WTC11 (cell line): Measurements from ENCODE around the gene SFTPD. TPM values are rescaled to one million over a fixed set of nuclear protein-coding genes. Genes with fewer than 3 reads are reported as not detected.

Source experiments
- ATAC-seq: fragments of 200-7000 bp; cut with Tn5 transposase; 2 replicates; pipeline ENCODE4 v1.10.0; 2021; ENCODE audit warnings: mild to moderate bottlenecking, moderate library complexity
- CTCF ChIA-PET: fragments of 300-600 bp; sonication (Branson Sonifier 250); formaldehyde crosslinking; loops from one replicate; lab custom pipeline; 2021; ENCODE audit warnings: antibody characterized with exemption; lab: Charles Lee
- POLR2A ChIA-PET: fragments of 350-600 bp; sonication (Branson Sonifier 250); formaldehyde crosslinking; loops from one replicate; lab custom pipeline; 2021; ENCODE audit warnings: antibody characterized with exemption; lab: Charles Lee
- DNase-seq: peaks from one replicate; pipeline ENCODE4 v3.0.0; 2021; ENCODE audit warnings: low spot score
- H3K27ac Mint-ChIP-seq: 2 replicates; pipeline ENCODE4 v1.8.0; 2021; ENCODE audit warnings: mixed read lengths
- H3K27me3 Mint-ChIP-seq: 2 replicates; pipeline ENCODE4 v1.8.0; 2021; ENCODE audit warnings: low read depth, mild to moderate bottlenecking, moderate library complexity, mixed read lengths
- H3K36me3 Mint-ChIP-seq: 2 replicates; pipeline ENCODE4 v1.8.0; 2021; ENCODE audit warnings: mixed read lengths
- H3K4me1 Mint-ChIP-seq: 2 replicates; pipeline ENCODE4 v1.8.0; 2022; ENCODE audit warnings: mixed read lengths
- H3K4me3 Mint-ChIP-seq: 2 replicates; pipeline ENCODE4 v1.8.0; 2021; ENCODE audit warnings: mild to moderate bottlenecking, moderate library complexity, mixed read lengths
- H3K9me3 Mint-ChIP-seq: 2 replicates; pipeline ENCODE4 v1.8.0; 2021; ENCODE audit warnings: mixed read lengths
- AFF4 ChIP-seq: sonication (generic); formaldehyde crosslinking; IDR thresholded peaks from 2 replicates; pipeline ENCODE4 v1.8.1; 2023; ENCODE audit warnings: mild to moderate bottlenecking, missing genetic modification reagents, borderline replicate concordance
- ATF1 ChIP-seq: sonication (generic); formaldehyde crosslinking; IDR thresholded peaks from 2 replicates; pipeline ENCODE4 v1.8.1; 2023; ENCODE audit warnings: mild to moderate bottlenecking, moderate library complexity, missing genetic modification reagents
- ATF6 ChIP-seq: sonication (generic); formaldehyde crosslinking; IDR thresholded peaks from 2 replicates; pipeline ENCODE4 v1.8.1; 2023; ENCODE audit warnings: mild to moderate bottlenecking, missing genetic modification reagents
- CBFB ChIP-seq: sonication (generic); formaldehyde crosslinking; IDR thresholded peaks from 2 replicates; pipeline ENCODE4 v1.8.1; 2022; ENCODE audit warnings: mild to moderate bottlenecking, low read depth, missing genetic modification reagents
- CTCF ChIP-seq: fragments of 200-600 bp; IDR thresholded peaks from 2 replicates; pipeline ENCODE4 v1.8.0; 2022; ENCODE audit warnings: antibody characterized with exemption
- E2F4 ChIP-seq: sonication (generic); formaldehyde crosslinking; IDR thresholded peaks from 2 replicates; pipeline ENCODE4 v1.8.1; 2022; ENCODE audit warnings: low read depth, mild to moderate bottlenecking, moderate library complexity, missing genetic modification reagents, borderline replicate concordance
- ERG ChIP-seq: fragments of 250-450 bp; sonication (Bioruptor Pico); IDR thresholded peaks from 2 replicates; pipeline ENCODE4 v1.8.0; 2021; ENCODE audit warnings: mild to moderate bottlenecking
- FOXP1 ChIP-seq: sonication (generic); formaldehyde crosslinking; IDR thresholded peaks from 2 replicates; pipeline ENCODE4 v1.8.0; 2022; ENCODE audit warnings: missing genetic modification reagents, mild to moderate bottlenecking, moderate library complexity, borderline replicate concordance
- MAX ChIP-seq: sonication (generic); formaldehyde crosslinking; IDR thresholded peaks from 2 replicates; pipeline ENCODE4 v1.8.0; 2022; ENCODE audit warnings: mild to moderate bottlenecking, missing genetic modification reagents
- RELA ChIP-seq: sonication (generic); formaldehyde crosslinking; IDR thresholded peaks from 2 replicates; pipeline ENCODE4 v1.8.1; 2022; ENCODE audit warnings: missing genetic modification reagents, mild to moderate bottlenecking, borderline replicate concordance
- TCF7 ChIP-seq: sonication (generic); formaldehyde crosslinking; IDR thresholded peaks from 2 replicates; pipeline ENCODE4 v1.8.0; 2022; ENCODE audit warnings: mild to moderate bottlenecking, low read depth, missing genetic modification reagents, moderate library complexity
- ZNF425 ChIP-seq: fragments of 250-450 bp; sonication (Bioruptor Pico); conservative IDR thresholded peaks from 2 replicates; pipeline ENCODE4 v1.9.0; 2021; ENCODE audit warnings: mild to moderate bottlenecking
- ZNF512 ChIP-seq: sonication (generic); formaldehyde crosslinking; IDR thresholded peaks from 2 replicates; pipeline ENCODE4 v1.8.1; 2022; ENCODE audit warnings: missing genetic modification reagents, borderline replicate concordance
- total RNA-seq: library from RNA; stranded (reverse); gene quantifications from 3 replicates; pipeline ENCODE4 v1.2.3, GENCODE V29; 2021

Gene SFTPD
- total RNA-seq, 1 experiment from 2014 or later: 0.66 TPM

- H3K9me3 Mint-ChIP-seq: no peaks in the 10 kb centered on the region
- no peaks in the 10 kb centered on the region for H3K4me1 Mint-ChIP-seq
- TF ChIP-seq RELA: no peak
- TF ChIP-seq ZNF512 (CRISPR knock-in tag): no peak
- TF ChIP-seq MAX (CRISPR knock-in tag): no peak
- TF ChIP-seq CTCF: no peak
- TF ChIP-seq AFF4 (CRISPR knock-in tag): no peak
- no peak for TF ChIP-seq FOXP1
- TF ChIP-seq ATF6 (CRISPR knock-in tag): no peak
- TF ChIP-seq E2F4 (CRISPR knock-in tag): no peak
- TF ChIP-seq ATF1 (CRISPR knock-in tag): no peak
- no peak for TF ChIP-seq ERG (CRISPR knock-in tag)
- TF ChIP-seq ZNF425 (CRISPR knock-in tag): no peak
- TF ChIP-seq TCF7 (CRISPR knock-in tag): no peak
- TF ChIP-seq CBFB: no peak
- no peak for DNase-seq
- no peaks in the 10 kb centered on the region for H3K36me3 Mint-ChIP-seq
- H3K27ac Mint-ChIP-seq: no peak overlapping the region
- H3K4me3 Mint-ChIP-seq: no peak overlapping the region
- ATAC-seq: no peak
- peaks cover 6% of the 10 kb centered on the region for H3K27me3 Mint-ChIP-seq
- CTCF ChIA-PET: interaction anchor here (0.6 to 1.4 kb wide), 2 partner anchors 88 to 519 kb away, joined by 3 to 5 read pairs; no protein-coding TSS in a partner anchor
- POLR2A ChIA-PET: no interaction called here
Observed at GRCh38 chr10:79940431-79940830, 8.5 kb downstream of the SFTPD start.
